ENCODE data around the gene MYCBP2. TPM values are rescaled to one million over a fixed set of nuclear protein-coding genes. Genes with fewer than 3 reads are reported as not detected.
A peak's percentile ranks its signal among the peaks of the same experiment; 100 is the strongest.
"Not testable (repeated sequence)": the region's sequence is repeated elsewhere in the genome, so short reads cannot be mapped to it uniquely, and the experiment has no call there.

The MYCBP2 gene
- total and polyA plus RNA-seq, 9 donors: 37.3 to 58.4 (median 50.9) TPM

GRCh38 chr13:77267362-77267761 is 59.5 kb downstream of the MYCBP2 start:
- Histone ChIP-seq H3K36me3 (ENCODE audit: control insufficient read depth, insufficient read depth, low read length) (peaks cover 11% of the 10 kb centered on the region), H3K4me1 (ENCODE audit: control insufficient read depth, insufficient read depth, low read length) (no peaks in the 10 kb centered on the region), H3K4me3 (ENCODE audit: low read length) (no peak overlapping the region), H3K27ac (ENCODE audit: low read length) (no peak overlapping the region), H3K27me3 (ENCODE audit: control insufficient read depth, insufficient read depth, low read length) (no peaks in the 10 kb centered on the region), H3K9me3 (replicated peaks; ENCODE audit: control insufficient read depth, low read depth, low read length) (no peaks in the 10 kb centered on the region)
- WGBS (ENCODE audit: insufficient coverage): no CpG with 5 or more reads among the region's 2 CpGs
- DNase-seq: no peak

DNA sequence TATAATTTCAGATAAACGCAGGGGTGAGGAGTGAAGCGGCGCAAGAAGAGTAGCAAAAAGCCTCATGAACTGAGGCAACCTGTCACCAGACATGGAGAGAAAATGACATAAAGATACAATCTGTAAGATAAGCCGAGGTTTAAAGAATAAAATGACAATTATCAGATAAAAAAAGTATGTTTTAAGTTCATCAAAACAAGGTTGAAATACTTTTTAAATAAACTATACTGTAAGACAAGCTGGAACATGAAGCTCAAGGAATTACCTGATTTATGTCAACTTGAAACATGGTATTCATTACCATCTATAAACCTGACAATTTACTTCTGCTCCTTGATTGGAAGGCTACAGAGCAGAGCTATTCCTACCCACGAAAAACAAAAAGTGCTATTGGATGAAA is 61.6 kb downstream of the MYCBP2 start:
- no peaks in the 10 kb centered on the region for H3K9me3 ChIP-seq (replicated peaks; ENCODE audit: control insufficient read depth, low read depth, low read length)
- WGBS (ENCODE audit: insufficient coverage): 100% methylated on average over 1 of the region's 5 CpGs
- no peak overlapping the region for H3K4me3 ChIP-seq (ENCODE audit: low read length)
- DNase-seq: no peak
- peaks cover 3% of the 10 kb centered on the region for H3K36me3 ChIP-seq (ENCODE audit: control insufficient read depth, insufficient read depth, low read length)
- H3K27ac ChIP-seq (ENCODE audit: low read length): no peak overlapping the region
- no peaks in the 10 kb centered on the region for H3K4me1 ChIP-seq (ENCODE audit: control insufficient read depth, insufficient read depth, low read length)
- no peaks in the 10 kb centered on the region for H3K27me3 ChIP-seq (ENCODE audit: control insufficient read depth, insufficient read depth, low read length)

- Histone ChIP-seq H3K27ac (ENCODE audit: low read length) (no peak overlapping the region), H3K27me3 (ENCODE audit: control insufficient read depth, insufficient read depth, low read length) (no peaks in the 10 kb centered on the region), H3K4me1 (ENCODE audit: control insufficient read depth, insufficient read depth, low read length) (no peaks in the 10 kb centered on the region), H3K9me3 (replicated peaks; ENCODE audit: control insufficient read depth, low read depth, low read length) (no peaks in the 10 kb centered on the region), H3K36me3 (ENCODE audit: control insufficient read depth, insufficient read depth, low read length) (peaks cover 11% of the 10 kb centered on the region), H3K4me3 (ENCODE audit: low read length) (no peak overlapping the region)
- WGBS (ENCODE audit: insufficient coverage): no CpG with 5 or more reads among the region's 2 CpGs
- no peak for DNase-seq
Observed at GRCh38 chr13:77262198-77262597, 64.7 kb downstream of the MYCBP2 start.

DNA sequence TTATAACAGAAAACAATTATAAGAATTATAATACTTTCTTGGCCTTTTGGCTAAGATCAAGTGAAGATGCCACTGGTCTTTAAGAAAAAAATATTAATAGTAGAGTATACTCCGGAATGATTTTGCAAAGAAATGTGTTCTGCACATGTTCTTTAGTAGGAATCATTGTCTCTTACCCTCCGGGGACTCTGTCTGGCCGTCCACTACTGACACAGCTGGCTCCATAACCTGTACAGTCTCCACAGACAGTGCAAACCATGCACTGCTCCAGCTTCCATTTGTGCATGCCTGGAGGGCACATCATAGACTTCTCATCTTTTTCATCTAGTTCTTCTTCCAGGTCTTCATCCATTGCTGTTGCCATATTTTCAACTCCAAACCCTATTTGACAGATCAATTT is 75.9 kb downstream of the MYCBP2 start:
- no peaks in the 10 kb centered on the region for H3K4me1 ChIP-seq (ENCODE audit: control insufficient read depth, insufficient read depth, low read length)
- H3K36me3 ChIP-seq (ENCODE audit: control insufficient read depth, insufficient read depth, low read length): peaks cover 3% of the 10 kb centered on the region
- 54% methylated on average over 2 of the region's 3 CpGs for WGBS (ENCODE audit: insufficient coverage)
- no peak overlapping the region for H3K4me3 ChIP-seq (ENCODE audit: low read length)
- no peaks in the 10 kb centered on the region for H3K27me3 ChIP-seq (ENCODE audit: control insufficient read depth, insufficient read depth, low read length)
- peak; percentile 15 for DNase-seq
- no peaks in the 10 kb centered on the region for H3K9me3 ChIP-seq (replicated peaks; ENCODE audit: control insufficient read depth, low read depth, low read length)
- H3K27ac ChIP-seq (ENCODE audit: low read length): no peak overlapping the region

DNA sequence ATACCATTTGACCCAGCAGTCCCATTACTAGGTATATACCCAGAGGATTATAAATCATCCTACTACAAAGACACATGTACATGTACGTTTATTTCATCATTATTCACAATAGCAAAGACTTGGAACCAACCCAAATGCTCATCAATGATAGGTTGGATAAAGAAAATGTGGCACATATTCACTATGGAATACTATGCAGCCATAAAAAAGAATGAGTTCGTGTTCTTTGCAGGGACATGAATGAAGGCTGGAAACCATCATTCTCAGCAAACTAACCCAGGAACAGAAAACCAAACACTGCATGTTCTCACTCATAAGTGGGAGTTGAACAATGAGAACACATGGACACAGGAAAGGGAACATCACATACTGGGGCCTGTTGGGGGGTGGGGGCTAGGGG is 81.7 kb downstream of the MYCBP2 start:
- H3K4me1 ChIP-seq (ENCODE audit: control insufficient read depth, insufficient read depth, low read length); H3K27me3 ChIP-seq (ENCODE audit: control insufficient read depth, insufficient read depth, low read length); DNase-seq; H3K27ac ChIP-seq (ENCODE audit: low read length); H3K9me3 ChIP-seq (replicated peaks; ENCODE audit: control insufficient read depth, low read depth, low read length); H3K36me3 ChIP-seq (ENCODE audit: control insufficient read depth, insufficient read depth, low read length); H3K4me3 ChIP-seq (ENCODE audit: low read length): not testable (repeated sequence)
- no CpG with 5 or more reads among the region's 2 CpGs for WGBS (ENCODE audit: insufficient coverage)

- Histone ChIP-seq H3K27me3 (ENCODE audit: control insufficient read depth, insufficient read depth, low read length) (no peaks in the 10 kb centered on the region), H3K4me1 (ENCODE audit: control insufficient read depth, insufficient read depth, low read length) (no peaks in the 10 kb centered on the region), H3K4me3 (ENCODE audit: low read length) (no peak overlapping the region), H3K9me3 (replicated peaks; ENCODE audit: control insufficient read depth, low read depth, low read length) (no peaks in the 10 kb centered on the region), H3K36me3 (ENCODE audit: control insufficient read depth, insufficient read depth, low read length) (peaks cover 8% of the 10 kb centered on the region), H3K27ac (ENCODE audit: low read length) (no peak overlapping the region)
- no peak for DNase-seq
- no CpG with 5 or more reads among the region's 3 CpGs for WGBS (ENCODE audit: insufficient coverage)
Observed at GRCh38 chr13:77239312-77239711, 87.6 kb downstream of the MYCBP2 start.

- no peaks in the 10 kb centered on the region for H3K27me3 ChIP-seq (ENCODE audit: control insufficient read depth, insufficient read depth, low read length)
- H3K4me3 ChIP-seq (ENCODE audit: low read length): no peak overlapping the region
- DNase-seq: no peak
- no peaks in the 10 kb centered on the region for H3K4me1 ChIP-seq (ENCODE audit: control insufficient read depth, insufficient read depth, low read length)
- peaks cover 6% of the 10 kb centered on the region for H3K36me3 ChIP-seq (ENCODE audit: control insufficient read depth, insufficient read depth, low read length)
- H3K27ac ChIP-seq (ENCODE audit: low read length): no peak overlapping the region
- no peaks in the 10 kb centered on the region for H3K9me3 ChIP-seq (replicated peaks; ENCODE audit: control insufficient read depth, low read depth, low read length)
Observed at GRCh38 chr13:77235456-77236022, 91.4 kb downstream of the MYCBP2 start.

GRCh38 chr13:77233159-77233558 is 93.7 kb downstream of the MYCBP2 start:
- Histone ChIP-seq H3K27me3 (ENCODE audit: control insufficient read depth, insufficient read depth, low read length) (no peaks in the 10 kb centered on the region), H3K9me3 (replicated peaks; ENCODE audit: control insufficient read depth, low read depth, low read length) (no peaks in the 10 kb centered on the region), H3K27ac (ENCODE audit: low read length) (no peak overlapping the region), H3K36me3 (ENCODE audit: control insufficient read depth, insufficient read depth, low read length) (peaks cover 2% of the 10 kb centered on the region), H3K4me1 (ENCODE audit: control insufficient read depth, insufficient read depth, low read length) (no peaks in the 10 kb centered on the region), H3K4me3 (ENCODE audit: low read length) (no peak overlapping the region)
- 100% methylated on average over 1 of the region's 4 CpGs for WGBS (ENCODE audit: insufficient coverage)
- DNase-seq: no peak

DNA sequence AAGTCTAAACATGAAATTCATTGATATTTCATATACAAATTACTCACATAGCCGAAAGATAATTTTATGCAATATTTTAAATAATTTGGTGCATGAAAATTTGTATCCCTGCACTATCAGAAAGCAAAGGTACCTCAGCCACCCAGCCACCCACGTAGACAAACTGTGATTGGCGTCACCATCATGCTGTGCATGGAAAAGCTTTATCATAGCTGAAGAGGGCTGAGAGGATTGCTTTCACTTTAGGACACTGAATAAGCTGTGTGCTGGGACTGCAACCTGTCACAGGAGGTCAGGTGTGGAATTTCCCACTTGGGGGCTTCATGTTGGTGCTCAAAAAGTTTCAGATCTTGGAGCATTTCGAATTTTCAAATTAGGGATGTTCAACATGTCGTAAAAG is 96.3 kb downstream of the MYCBP2 start:
- no peak overlapping the region for H3K27ac ChIP-seq (ENCODE audit: low read length)
- peaks cover 2% of the 10 kb centered on the region for H3K36me3 ChIP-seq (ENCODE audit: control insufficient read depth, insufficient read depth, low read length)
- no peaks in the 10 kb centered on the region for H3K4me1 ChIP-seq (ENCODE audit: control insufficient read depth, insufficient read depth, low read length)
- H3K4me3 ChIP-seq (ENCODE audit: low read length): no peak overlapping the region
- no peaks in the 10 kb centered on the region for H3K27me3 ChIP-seq (ENCODE audit: control insufficient read depth, insufficient read depth, low read length)
- 81% methylated on average over 2 of the region's 5 CpGs for WGBS (ENCODE audit: insufficient coverage)
- DNase-seq: no peak
- no peaks in the 10 kb centered on the region for H3K9me3 ChIP-seq (replicated peaks; ENCODE audit: control insufficient read depth, low read depth, low read length)

DNA sequence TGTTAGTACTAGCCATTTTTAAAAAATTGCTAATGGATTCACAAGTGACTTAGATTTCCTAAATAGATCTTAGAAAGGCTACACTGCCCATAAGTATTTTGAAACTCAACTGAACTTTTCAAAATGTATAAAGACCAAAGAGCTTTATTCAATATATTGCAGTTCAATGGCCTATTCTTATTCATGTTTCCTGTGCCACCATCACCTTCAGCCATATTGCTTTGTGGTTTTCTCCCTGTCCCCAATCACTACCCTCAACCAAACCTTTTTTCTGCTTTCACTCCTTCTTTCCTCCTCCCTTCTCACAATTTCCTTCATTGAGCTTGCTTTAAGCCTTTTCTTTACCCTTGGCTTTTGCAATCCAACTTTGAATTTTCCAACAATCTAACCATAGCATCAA is 100.9 kb downstream of the MYCBP2 start:
- peaks cover 10% of the 10 kb centered on the region for H3K36me3 ChIP-seq (ENCODE audit: control insufficient read depth, insufficient read depth, low read length)

DNA sequence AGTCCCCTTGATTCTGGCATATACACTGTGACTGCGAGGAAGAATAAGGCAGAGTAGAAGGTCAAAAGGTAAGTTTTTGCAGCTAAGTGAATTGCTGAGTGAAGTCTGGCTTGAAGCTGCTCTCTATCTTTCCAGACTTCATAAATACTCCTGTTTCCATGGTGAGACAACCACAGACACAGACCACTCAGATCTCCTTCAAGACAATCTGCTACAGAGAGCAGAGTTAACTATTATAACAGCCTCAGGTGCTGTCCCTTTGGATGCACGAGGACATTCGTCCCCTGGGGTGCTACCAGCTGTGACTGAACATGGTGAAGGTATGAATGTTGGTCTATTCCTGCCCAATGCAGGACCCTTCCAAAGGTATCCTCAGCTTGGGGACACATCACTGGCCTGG is 104.0 kb downstream of the MYCBP2 start:
- Histone ChIP-seq H3K4me1 (ENCODE audit: control insufficient read depth, insufficient read depth, low read length) (no peaks in the 10 kb centered on the region), H3K36me3 (ENCODE audit: control insufficient read depth, insufficient read depth, low read length) (peaks cover 10% of the 10 kb centered on the region), H3K4me3 (ENCODE audit: low read length) (no peak overlapping the region), H3K27me3 (ENCODE audit: control insufficient read depth, insufficient read depth, low read length) (no peaks in the 10 kb centered on the region), H3K27ac (ENCODE audit: low read length) (no peak overlapping the region), H3K9me3 (replicated peaks; ENCODE audit: control insufficient read depth, low read depth, low read length) (no peaks in the 10 kb centered on the region)
- peak; percentile 4 for DNase-seq
- WGBS (ENCODE audit: insufficient coverage): no CpG with 5 or more reads among the region's 3 CpGs

More for the DNA sequence above, 100.9 kb downstream of the MYCBP2 start:
- no peak overlapping the region for H3K27ac ChIP-seq (ENCODE audit: low read length)
- no peaks in the 10 kb centered on the region for H3K9me3 ChIP-seq (replicated peaks; ENCODE audit: control insufficient read depth, low read depth, low read length)
- no peak overlapping the region for H3K4me3 ChIP-seq (ENCODE audit: low read length)
- no peak for DNase-seq
- no peaks in the 10 kb centered on the region for H3K4me1 ChIP-seq (ENCODE audit: control insufficient read depth, insufficient read depth, low read length)
- no peaks in the 10 kb centered on the region for H3K27me3 ChIP-seq (ENCODE audit: control insufficient read depth, insufficient read depth, low read length)

All from muscle of leg (tissue), 11 donors.